ENCODE measurements around the gene MAP3K5.

- TF ChIP-seq POLR2A (IDR thresholded peaks at IDR 0.05; ENCODE audit: low read depth) (no peak), CTCF (IDR thresholded peaks at IDR 0.05) (no peak), POLR2AphosphoS5 (IDR thresholded peaks at IDR 0.05) (no peak), EP300 (IDR thresholded peaks at IDR 0.05) (no peak)
These were observed 240.2 kb downstream of the MAP3K5 start for GRCh38 chr6:136552054-136552453.
